Activated T-helper 1 cell treated with anti-CD3 and anti-CD28 coated beads, Interleukin-2, amount 50 U/mL, for 16 hours (primary cell): Measurements from ENCODE around the gene EXOSC9.
"Not testable (repeated sequence)": the region's sequence is repeated elsewhere in the genome, so short reads cannot be mapped to it uniquely, and the experiment has no call there.

Experiments used
- DNase-seq, 2 donors: peaks; one replicate each; pipeline ENCODE4 v3.0.0-alpha.2; 2020; ENCODE audit warnings: low read depth in 1 of 2, low spot score in 1 of 2

Gene EXOSC9

GRCh38 chr4:121800961-121801714 lies at the start of gene EXOSC9:
Gene EXOSC9, plus strand, starts transcription at chr4:121801323. Its CDS starts 102 bp downstream, at chr4:121801425.
- peak; percentile 89 to 95 for DNase-seq

GRCh38 chr4:121752142-121752541 lies 49.0 kb upstream of the EXOSC9 start:
- DNase-seq: not testable (repeated sequence)

GRCh38 chr4:121758925-121759568 lies 42.1 kb upstream of the EXOSC9 start:
- DNase-seq: no peak

GRCh38 chr4:121760205-121760604 lies 40.9 kb upstream of the EXOSC9 start:
- no peak for DNase-seq

GRCh38 chr4:121764303-121764701 lies 36.8 kb upstream of the EXOSC9 start:
- DNase-seq: no peak

- DNase-seq: no peak
Observed at GRCh38 chr4:121764702-121765367, 36.3 kb upstream of the EXOSC9 start, which contains the start of gene SMIM43. Gene SMIM43, minus strand, starts transcription at chr4:121765164. Its CDS starts 59 bp downstream, at chr4:121765105.

- DNase-seq: no peak
Observed at GRCh38 chr4:121765368-121765705, 35.8 kb upstream of the EXOSC9 start.

- no peak for DNase-seq
Observed at GRCh38 chr4:121765971-121766538, 35.1 kb upstream of the EXOSC9 start.

GRCh38 chr4:121767166-121767565 lies 34.0 kb upstream of the EXOSC9 start:
- DNase-seq: no peak

GRCh38 chr4:121769341-121769740 lies 31.8 kb upstream of the EXOSC9 start:
- DNase-seq: no peak

- DNase-seq: no peak
Observed at GRCh38 chr4:121771869-121772268, 29.3 kb upstream of the EXOSC9 start.

GRCh38 chr4:121773883-121774282 lies 27.2 kb upstream of the EXOSC9 start:
- no peak for DNase-seq

- DNase-seq: no peak
Observed at GRCh38 chr4:121776610-121777401, 24.3 kb upstream of the EXOSC9 start.

GRCh38 chr4:121777625-121778024 lies 23.5 kb upstream of the EXOSC9 start:
- DNase-seq: no peak

- no peak for DNase-seq
Observed at GRCh38 chr4:121778991-121779628, 22.0 kb upstream of the EXOSC9 start.

GRCh38 chr4:121783210-121783609 lies 17.9 kb upstream of the EXOSC9 start:
- DNase-seq: no peak

- no peak for DNase-seq
Observed at GRCh38 chr4:121784401-121784800, 16.7 kb upstream of the EXOSC9 start.

GRCh38 chr4:121784975-121785374 lies 16.1 kb upstream of the EXOSC9 start:
- no peak for DNase-seq

- DNase-seq: no peak
Observed at GRCh38 chr4:121785479-121785878, 15.6 kb upstream of the EXOSC9 start.

GRCh38 chr4:121786221-121786620 lies 14.9 kb upstream of the EXOSC9 start:
- DNase-seq: no peak

GRCh38 chr4:121788896-121789295 lies 12.2 kb upstream of the EXOSC9 start:
- no peak for DNase-seq
